ENCODE data around the gene CPVL.

Gene CPVL

DNA sequence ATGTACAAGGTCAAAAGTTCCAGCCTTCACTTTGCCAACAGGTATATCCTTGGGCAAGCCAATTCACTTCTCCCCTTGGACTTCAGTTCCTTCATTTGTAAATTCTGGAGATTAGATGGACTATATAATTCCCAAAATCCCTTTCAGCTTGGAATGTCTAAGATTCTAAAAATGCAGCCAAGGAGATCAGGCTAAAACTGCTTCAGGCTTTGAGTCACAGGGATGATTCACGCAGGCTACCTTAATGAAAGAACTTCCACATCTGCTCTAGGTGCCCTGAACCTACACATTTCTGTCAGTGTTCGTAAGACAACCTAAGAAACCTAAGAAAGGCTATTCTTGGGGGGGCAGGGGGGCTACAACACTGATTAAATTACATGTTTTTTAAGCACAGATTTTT, 7.1 kb downstream of the CPVL start:
- H3K4me3 ChIP-seq (ENCODE audit: low read length in 2 of 2) = no peak overlapping the region
- H3K27ac ChIP-seq (ENCODE audit: low read length) = no peak overlapping the region
- no peaks in the 10 kb centered on the region for H3K9me3 ChIP-seq (ENCODE audit: control insufficient read depth in 2 of 2, low read length in 2 of 2)
- no peaks in the 10 kb centered on the region for H3K4me1 ChIP-seq (ENCODE audit: control insufficient read depth, insufficient read depth, low read length)
- H3K27me3 ChIP-seq (ENCODE audit: control insufficient read depth in 1 of 2, insufficient read depth in 2 of 2, low read length in 2 of 2) = peaks cover 3 to 4% of the 10 kb centered on the region in 2 donors
- H3K9ac ChIP-seq (ENCODE audit: low read length in 2 of 2) = no peak overlapping the region
- H3K36me3 ChIP-seq (ENCODE audit: control insufficient read depth in 2 of 2, insufficient read depth in 2 of 2, low read length in 2 of 2) = no peaks in the 10 kb centered on the region

DNA sequence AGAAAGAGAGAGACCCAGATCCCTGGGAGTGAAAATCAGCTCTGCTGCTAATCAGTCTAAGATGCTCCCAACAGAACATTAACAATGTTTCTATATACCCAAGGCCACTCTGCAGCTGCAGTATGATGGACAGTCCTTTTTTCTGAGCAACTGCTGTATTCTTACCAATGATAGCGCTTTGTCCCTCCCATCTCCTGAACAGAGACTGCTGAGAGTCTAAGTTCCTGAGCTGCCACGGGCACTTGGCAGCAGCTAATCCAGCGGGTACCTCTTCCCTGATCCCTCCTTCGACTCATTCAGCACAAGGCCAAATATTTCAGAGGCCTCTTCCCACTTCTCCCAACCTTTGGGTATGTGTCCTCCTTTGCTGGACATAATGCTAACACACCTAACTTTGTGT, 7.7 kb downstream of the CPVL start:
- H3K9ac ChIP-seq (ENCODE audit: low read length in 2 of 2) = no peak overlapping the region
- no peak overlapping the region for H3K27ac ChIP-seq (ENCODE audit: low read length)
- H3K4me1 ChIP-seq (ENCODE audit: control insufficient read depth, insufficient read depth, low read length) = no peaks in the 10 kb centered on the region
- H3K36me3 ChIP-seq (ENCODE audit: control insufficient read depth in 2 of 2, insufficient read depth in 2 of 2, low read length in 2 of 2) = no peaks in the 10 kb centered on the region
- no peaks in the 10 kb centered on the region for H3K9me3 ChIP-seq (ENCODE audit: control insufficient read depth in 2 of 2, low read length in 2 of 2)
- peaks cover 3 to 4% of the 10 kb centered on the region in 2 donors for H3K27me3 ChIP-seq (ENCODE audit: control insufficient read depth in 1 of 2, insufficient read depth in 2 of 2, low read length in 2 of 2)
- H3K4me3 ChIP-seq (ENCODE audit: low read length in 2 of 2) = no peak overlapping the region

DNA sequence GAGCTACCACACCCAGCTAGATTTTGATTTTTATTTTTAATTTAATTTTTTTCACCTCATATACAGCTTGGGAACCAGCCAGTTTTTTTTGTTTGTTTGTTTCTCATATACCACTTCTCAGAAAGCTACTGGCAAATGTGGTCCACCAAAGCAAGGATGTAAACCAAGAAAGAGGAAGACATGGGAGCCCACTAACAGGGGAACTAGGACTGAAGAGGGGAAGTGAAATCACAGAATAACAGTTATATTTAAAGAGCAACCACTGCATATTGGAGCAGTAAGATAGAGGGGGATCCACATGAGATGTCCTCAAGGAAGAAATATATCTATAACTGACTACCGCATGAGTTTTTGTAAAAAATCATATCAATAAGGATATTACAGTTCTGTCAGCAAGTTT, 10.5 kb downstream of the CPVL start:
- Histone ChIP-seq H3K4me1 (ENCODE audit: control insufficient read depth, insufficient read depth, low read length) (no peaks in the 10 kb centered on the region), H3K36me3 (ENCODE audit: control insufficient read depth in 2 of 2, insufficient read depth in 2 of 2, low read length in 2 of 2) (no peaks in the 10 kb centered on the region), H3K27me3 (ENCODE audit: control insufficient read depth in 1 of 2, insufficient read depth in 2 of 2, low read length in 2 of 2) (peaks cover under 1 to 4% of the 10 kb centered on the region in 2 donors), H3K27ac (ENCODE audit: low read length) (no peak overlapping the region), H3K9ac (ENCODE audit: low read length in 2 of 2) (no peak overlapping the region), H3K4me3 (ENCODE audit: low read length in 2 of 2) (no peak overlapping the region), H3K9me3 (ENCODE audit: control insufficient read depth in 2 of 2, low read length in 2 of 2) (no peaks in the 10 kb centered on the region)

DNA sequence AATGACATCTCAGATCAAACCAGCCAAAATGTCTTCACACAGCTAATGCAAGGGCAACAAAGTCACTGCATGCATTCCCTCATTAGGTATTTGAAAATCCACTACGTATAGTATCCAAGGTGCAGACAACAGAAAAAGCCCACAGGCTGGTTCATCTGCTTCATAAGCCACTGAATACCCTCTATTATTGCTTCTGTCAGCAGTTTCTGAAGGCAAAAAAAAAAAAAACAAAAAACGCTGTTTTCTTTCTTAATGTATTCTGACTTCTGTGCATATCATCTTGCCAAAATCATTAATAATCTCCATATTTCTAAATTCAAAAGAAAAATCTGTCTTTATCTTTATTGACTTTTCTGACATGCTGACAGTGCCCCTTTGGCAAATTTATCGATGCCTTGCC, 13.4 kb downstream of the CPVL start:
- Histone ChIP-seq H3K27me3 (ENCODE audit: control insufficient read depth in 1 of 2, insufficient read depth in 2 of 2, low read length in 2 of 2) (no peaks in the 10 kb centered on the region), H3K9ac (ENCODE audit: low read length in 2 of 2) (no peak overlapping the region), H3K4me1 (ENCODE audit: control insufficient read depth, insufficient read depth, low read length) (no peaks in the 10 kb centered on the region), H3K9me3 (ENCODE audit: control insufficient read depth in 2 of 2, low read length in 2 of 2) (no peaks in the 10 kb centered on the region), H3K36me3 (ENCODE audit: control insufficient read depth in 2 of 2, insufficient read depth in 2 of 2, low read length in 2 of 2) (no peaks in the 10 kb centered on the region), H3K4me3 (ENCODE audit: low read length in 2 of 2) (no peak overlapping the region), H3K27ac (ENCODE audit: low read length) (no peak overlapping the region)

DNA sequence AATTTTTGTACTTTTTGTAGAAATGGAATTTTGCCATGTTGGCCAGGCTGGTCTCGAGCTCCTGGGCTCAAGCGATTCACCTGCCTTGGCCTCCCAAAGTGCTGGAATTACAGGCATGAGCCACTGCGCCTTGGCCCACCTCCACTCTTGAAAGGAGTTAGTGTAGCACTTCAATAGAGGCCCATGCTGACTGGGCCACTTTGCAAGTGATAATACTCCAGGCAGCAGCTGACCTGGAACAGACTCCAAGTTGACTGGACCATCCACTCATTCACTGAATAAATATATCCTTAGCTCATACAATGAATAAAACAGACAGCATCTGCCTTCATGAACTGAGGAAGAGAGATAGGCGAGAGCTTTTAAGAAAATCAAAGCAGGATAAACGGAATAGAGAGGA, 14.7 kb downstream of the CPVL start:
- H3K4me1 ChIP-seq (ENCODE audit: control insufficient read depth, insufficient read depth, low read length) = no peaks in the 10 kb centered on the region
- H3K27me3 ChIP-seq (ENCODE audit: control insufficient read depth in 1 of 2, insufficient read depth in 2 of 2, low read length in 2 of 2) = no peaks in the 10 kb centered on the region
- no peak overlapping the region for H3K9ac ChIP-seq (ENCODE audit: low read length in 2 of 2)
- H3K4me3 ChIP-seq (ENCODE audit: low read length in 2 of 2) = no peak overlapping the region
- no peak overlapping the region for H3K27ac ChIP-seq (ENCODE audit: low read length)
- no peaks in the 10 kb centered on the region for H3K36me3 ChIP-seq (ENCODE audit: control insufficient read depth in 2 of 2, insufficient read depth in 2 of 2, low read length in 2 of 2)
- H3K9me3 ChIP-seq (ENCODE audit: control insufficient read depth in 2 of 2, low read length in 2 of 2) = no peaks in the 10 kb centered on the region

DNA sequence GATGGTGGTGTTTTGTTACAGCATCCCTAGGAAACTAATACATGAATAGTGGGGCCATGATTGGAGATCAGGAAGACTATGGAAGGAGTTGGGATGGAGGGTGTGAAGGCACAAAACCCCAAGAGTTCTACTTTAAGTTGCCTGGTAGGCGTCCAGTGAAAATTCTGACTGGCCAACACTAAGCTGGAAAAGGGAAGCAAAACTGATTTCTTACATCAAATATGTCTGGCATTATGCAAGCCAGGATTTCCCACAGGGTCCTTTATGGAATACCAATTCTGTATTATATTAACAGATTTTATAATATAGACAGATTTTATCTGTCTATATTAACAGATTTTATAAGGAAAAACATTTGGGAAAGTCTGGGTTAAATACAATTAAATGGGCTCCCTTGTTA, 16.2 kb downstream of the CPVL start:
- Histone ChIP-seq H3K27ac (ENCODE audit: low read length) (no peak overlapping the region), H3K9me3 (ENCODE audit: control insufficient read depth in 2 of 2, low read length in 2 of 2) (no peaks in the 10 kb centered on the region), H3K4me1 (ENCODE audit: control insufficient read depth, insufficient read depth, low read length) (no peaks in the 10 kb centered on the region), H3K27me3 (ENCODE audit: control insufficient read depth in 1 of 2, insufficient read depth in 2 of 2, low read length in 2 of 2) (no peaks in the 10 kb centered on the region), H3K9ac (ENCODE audit: low read length in 2 of 2) (no peak overlapping the region), H3K4me3 (ENCODE audit: low read length in 2 of 2) (no peak overlapping the region), H3K36me3 (ENCODE audit: control insufficient read depth in 2 of 2, insufficient read depth in 2 of 2, low read length in 2 of 2) (no peaks in the 10 kb centered on the region)

DNA sequence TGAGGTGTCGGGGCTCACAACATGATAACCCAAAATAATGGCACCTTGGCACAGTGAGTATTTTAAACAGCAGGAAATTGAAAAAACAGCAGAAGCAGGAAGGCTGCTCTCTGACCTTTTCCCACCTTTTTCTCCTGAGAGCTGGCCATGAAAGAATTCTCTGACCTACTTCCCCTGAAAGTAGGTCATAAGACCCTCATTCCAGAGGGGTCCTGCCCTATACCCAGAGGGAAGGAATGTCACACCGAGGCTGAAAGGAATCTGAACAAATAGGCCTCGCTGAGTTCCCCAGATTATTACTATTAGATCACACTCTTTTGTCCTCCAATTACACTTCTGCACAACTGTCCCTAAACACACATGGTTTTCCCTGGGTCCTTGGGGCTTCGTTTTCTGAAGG, 18.8 kb downstream of the CPVL start:
- Histone ChIP-seq H3K9ac (ENCODE audit: low read length in 2 of 2) (no peak overlapping the region), H3K36me3 (ENCODE audit: control insufficient read depth in 2 of 2, insufficient read depth in 2 of 2, low read length in 2 of 2) (no peaks in the 10 kb centered on the region), H3K4me3 (ENCODE audit: low read length in 2 of 2) (no peak overlapping the region), H3K9me3 (ENCODE audit: control insufficient read depth in 2 of 2, low read length in 2 of 2) (no peaks in the 10 kb centered on the region), H3K4me1 (ENCODE audit: control insufficient read depth, insufficient read depth, low read length) (no peaks in the 10 kb centered on the region), H3K27ac (ENCODE audit: low read length) (no peak overlapping the region), H3K27me3 (ENCODE audit: control insufficient read depth in 1 of 2, insufficient read depth in 2 of 2, low read length in 2 of 2) (no peaks in the 10 kb centered on the region)

DNA sequence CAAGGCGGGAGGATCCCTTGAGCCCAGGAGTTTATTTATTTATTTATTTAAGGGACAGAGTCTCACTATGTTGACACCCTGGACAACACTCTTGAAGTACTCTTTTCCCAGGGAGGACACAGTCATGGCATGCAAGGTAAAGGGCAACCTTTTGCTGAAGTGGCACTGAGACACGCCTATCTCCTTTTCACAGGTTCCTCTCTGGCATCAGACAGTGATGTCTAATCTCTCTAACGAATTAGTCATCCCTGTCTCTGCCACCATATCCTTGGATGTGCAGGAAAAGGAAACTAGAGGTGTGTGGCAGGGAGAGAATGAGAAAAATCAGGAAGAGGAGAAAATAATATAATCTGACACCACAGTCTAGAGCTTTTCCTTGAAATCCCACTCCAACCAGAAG, 19.5 kb downstream of the CPVL start:
- no peak overlapping the region for H3K9ac ChIP-seq (ENCODE audit: low read length in 2 of 2)
- no peaks in the 10 kb centered on the region for H3K4me1 ChIP-seq (ENCODE audit: control insufficient read depth, insufficient read depth, low read length)
- no peaks in the 10 kb centered on the region for H3K36me3 ChIP-seq (ENCODE audit: control insufficient read depth in 2 of 2, insufficient read depth in 2 of 2, low read length in 2 of 2)
- no peak overlapping the region for H3K4me3 ChIP-seq (ENCODE audit: low read length in 2 of 2)
- no peak overlapping the region for H3K27ac ChIP-seq (ENCODE audit: low read length)
- no peaks in the 10 kb centered on the region for H3K9me3 ChIP-seq (ENCODE audit: control insufficient read depth in 2 of 2, low read length in 2 of 2)
- H3K27me3 ChIP-seq (ENCODE audit: control insufficient read depth in 1 of 2, insufficient read depth in 2 of 2, low read length in 2 of 2) = no peaks in the 10 kb centered on the region

DNA sequence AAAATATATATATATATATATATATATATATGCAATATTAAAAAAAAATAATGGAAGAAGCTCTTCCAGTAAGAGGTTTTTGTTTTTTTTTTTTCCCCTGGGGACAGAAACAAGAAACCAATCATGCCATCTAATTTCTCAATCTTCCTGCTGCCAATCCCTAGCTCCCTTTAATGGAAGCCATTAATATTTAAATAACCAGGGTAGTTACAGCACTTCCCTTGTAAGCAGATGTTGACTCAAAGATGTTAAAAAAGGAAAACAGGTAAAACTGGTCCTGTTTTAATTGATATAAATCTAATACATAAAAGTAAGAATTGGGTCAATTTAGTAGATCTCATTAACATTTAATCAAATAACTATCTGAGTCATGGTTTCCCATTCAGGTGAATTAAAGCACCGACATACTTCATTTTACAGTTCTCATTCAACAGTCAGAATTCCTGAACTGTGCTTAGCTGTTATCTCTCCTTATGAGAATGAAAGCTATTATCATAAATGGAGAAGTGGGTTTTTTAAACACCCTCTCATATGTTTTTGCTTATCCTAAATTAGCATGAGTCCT, 22.6 kb downstream of the CPVL start:
- Histone ChIP-seq H3K36me3 (ENCODE audit: control insufficient read depth in 2 of 2, insufficient read depth in 2 of 2, low read length in 2 of 2) (no peaks in the 10 kb centered on the region), H3K9ac (ENCODE audit: low read length in 2 of 2) (no peak overlapping the region), H3K27me3 (ENCODE audit: control insufficient read depth in 1 of 2, insufficient read depth in 2 of 2, low read length in 2 of 2) (no peaks in the 10 kb centered on the region), H3K4me3 (ENCODE audit: low read length in 2 of 2) (no peak overlapping the region), H3K9me3 (ENCODE audit: control insufficient read depth in 2 of 2, low read length in 2 of 2) (no peaks in the 10 kb centered on the region), H3K4me1 (ENCODE audit: control insufficient read depth, insufficient read depth, low read length) (no peaks in the 10 kb centered on the region), H3K27ac (ENCODE audit: low read length) (no peak overlapping the region)

DNA sequence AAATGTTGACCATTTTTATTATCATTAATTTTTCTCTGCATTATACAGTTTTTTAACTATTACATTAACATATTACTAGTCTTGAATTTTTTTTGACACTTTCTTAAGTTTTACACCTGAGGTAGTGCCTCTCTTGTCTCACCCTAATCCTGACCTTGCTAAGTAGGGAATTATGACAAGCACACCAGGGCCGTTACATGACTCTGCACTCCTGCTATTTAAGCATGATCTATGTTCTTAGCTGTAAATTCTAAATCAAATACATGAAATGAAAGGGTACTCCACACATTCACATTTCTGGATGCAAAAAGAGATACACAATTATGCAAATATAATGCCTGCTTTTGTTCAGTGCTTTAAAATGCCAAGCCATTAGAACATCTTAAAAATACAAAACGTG, 23.6 kb downstream of the CPVL start:
- H3K9ac ChIP-seq (ENCODE audit: low read length in 2 of 2) = no peak overlapping the region
- H3K36me3 ChIP-seq (ENCODE audit: control insufficient read depth in 2 of 2, insufficient read depth in 2 of 2, low read length in 2 of 2) = no peaks in the 10 kb centered on the region
- H3K27ac ChIP-seq (ENCODE audit: low read length) = no peak overlapping the region
- H3K4me1 ChIP-seq (ENCODE audit: control insufficient read depth, insufficient read depth, low read length) = no peaks in the 10 kb centered on the region
- H3K9me3 ChIP-seq (ENCODE audit: control insufficient read depth in 2 of 2, low read length in 2 of 2) = no peaks in the 10 kb centered on the region
- H3K4me3 ChIP-seq (ENCODE audit: low read length in 2 of 2) = no peak overlapping the region
- no peaks in the 10 kb centered on the region for H3K27me3 ChIP-seq (ENCODE audit: control insufficient read depth in 1 of 2, insufficient read depth in 2 of 2, low read length in 2 of 2)

DNA sequence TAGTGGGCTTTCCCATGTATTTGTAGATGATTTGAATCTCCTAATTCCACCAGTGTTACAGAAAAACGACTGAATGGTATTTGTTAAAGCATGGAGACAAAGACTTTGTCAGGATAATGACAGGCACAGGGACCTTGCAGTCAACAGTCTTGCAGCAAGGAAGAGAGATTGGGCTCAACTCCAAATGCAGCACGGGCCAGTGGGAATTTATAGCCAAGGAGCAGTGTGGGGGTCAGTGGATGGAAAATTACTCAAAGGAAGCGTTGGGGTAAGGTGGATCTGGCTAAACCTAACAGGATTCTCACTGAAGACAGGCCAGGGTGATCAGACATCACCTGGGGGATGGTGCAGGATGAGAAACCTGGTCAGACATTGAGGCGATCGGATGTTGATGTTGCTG, 24.3 kb downstream of the CPVL start:
- Histone ChIP-seq H3K4me1 (ENCODE audit: control insufficient read depth, insufficient read depth, low read length) (no peaks in the 10 kb centered on the region), H3K9ac (ENCODE audit: low read length in 2 of 2) (no peak overlapping the region), H3K27me3 (ENCODE audit: control insufficient read depth in 1 of 2, insufficient read depth in 2 of 2, low read length in 2 of 2) (no peaks in the 10 kb centered on the region), H3K36me3 (ENCODE audit: control insufficient read depth in 2 of 2, insufficient read depth in 2 of 2, low read length in 2 of 2) (no peaks in the 10 kb centered on the region), H3K4me3 (ENCODE audit: low read length in 2 of 2) (no peak overlapping the region), H3K9me3 (ENCODE audit: control insufficient read depth in 2 of 2, low read length in 2 of 2) (no peaks in the 10 kb centered on the region), H3K27ac (ENCODE audit: low read length) (no peak overlapping the region)

All from stomach smooth muscle (tissue), 2 donors.